ENCODE measurements around the gene PMEPA1. TPM values are rescaled to one million over a fixed set of nuclear protein-coding genes. Genes with fewer than 3 reads are reported as not detected.

PMEPA1 gene
- polyA plus RNA-seq, 2 of the 4 experiments (the other 2 are of a cell fraction), result 131 to 147 TPM

DNA sequence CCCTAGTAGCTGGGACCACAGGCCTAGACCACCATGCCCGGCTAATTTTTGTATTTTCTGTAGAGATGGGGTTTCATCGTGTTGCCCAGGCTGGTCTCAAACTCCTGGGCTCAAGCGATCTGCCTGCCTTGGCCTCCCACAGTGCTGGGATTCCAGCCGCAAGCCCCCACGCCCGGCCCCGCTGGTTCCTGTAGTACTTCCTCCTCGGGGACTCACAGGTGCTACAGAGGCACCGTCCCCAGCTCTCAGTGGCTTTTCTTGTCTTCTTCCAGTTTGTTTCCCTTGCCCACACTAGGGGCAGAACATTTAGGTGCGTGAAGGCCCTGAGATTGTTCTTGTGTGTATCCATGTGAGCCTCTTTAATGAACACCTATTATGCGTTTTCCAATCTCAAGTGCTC is 88.8 kb downstream of the PMEPA1 start (continued):
- TF ChIP-seq, protein P1, sequence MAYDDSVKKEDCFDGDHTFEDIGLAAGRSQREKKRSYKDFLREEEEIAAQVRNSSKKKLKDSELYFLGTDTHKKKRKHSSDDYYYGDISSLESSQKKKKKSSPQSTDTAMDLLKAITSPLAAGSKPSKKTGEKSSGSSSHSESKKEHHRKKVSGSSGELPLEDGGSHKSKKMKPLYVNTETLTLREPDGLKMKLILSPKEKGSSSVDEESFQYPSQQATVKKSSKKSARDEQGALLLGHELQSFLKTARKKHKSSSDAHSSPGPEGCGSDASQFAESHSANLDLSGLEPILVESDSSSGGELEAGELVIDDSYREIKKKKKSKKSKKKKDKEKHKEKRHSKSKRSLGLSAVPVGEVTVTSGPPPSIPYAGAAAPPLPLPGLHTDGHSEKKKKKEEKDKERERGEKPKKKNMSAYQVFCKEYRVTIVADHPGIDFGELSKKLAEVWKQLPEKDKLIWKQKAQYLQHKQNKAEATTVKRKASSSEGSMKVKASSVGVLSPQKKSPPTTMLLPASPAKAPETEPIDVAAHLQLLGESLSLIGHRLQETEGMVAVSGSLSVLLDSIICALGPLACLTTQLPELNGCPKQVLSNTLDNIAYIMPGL (CRISPR knock-in tag; IDR thresholded peaks at IDR 0.05; ENCODE audit: borderline replicate concordance), result no peak
- TF ChIP-seq SMC3 (IDR thresholded peaks at IDR 0.05), result no peak
- TF ChIP-seq, protein P2, sequence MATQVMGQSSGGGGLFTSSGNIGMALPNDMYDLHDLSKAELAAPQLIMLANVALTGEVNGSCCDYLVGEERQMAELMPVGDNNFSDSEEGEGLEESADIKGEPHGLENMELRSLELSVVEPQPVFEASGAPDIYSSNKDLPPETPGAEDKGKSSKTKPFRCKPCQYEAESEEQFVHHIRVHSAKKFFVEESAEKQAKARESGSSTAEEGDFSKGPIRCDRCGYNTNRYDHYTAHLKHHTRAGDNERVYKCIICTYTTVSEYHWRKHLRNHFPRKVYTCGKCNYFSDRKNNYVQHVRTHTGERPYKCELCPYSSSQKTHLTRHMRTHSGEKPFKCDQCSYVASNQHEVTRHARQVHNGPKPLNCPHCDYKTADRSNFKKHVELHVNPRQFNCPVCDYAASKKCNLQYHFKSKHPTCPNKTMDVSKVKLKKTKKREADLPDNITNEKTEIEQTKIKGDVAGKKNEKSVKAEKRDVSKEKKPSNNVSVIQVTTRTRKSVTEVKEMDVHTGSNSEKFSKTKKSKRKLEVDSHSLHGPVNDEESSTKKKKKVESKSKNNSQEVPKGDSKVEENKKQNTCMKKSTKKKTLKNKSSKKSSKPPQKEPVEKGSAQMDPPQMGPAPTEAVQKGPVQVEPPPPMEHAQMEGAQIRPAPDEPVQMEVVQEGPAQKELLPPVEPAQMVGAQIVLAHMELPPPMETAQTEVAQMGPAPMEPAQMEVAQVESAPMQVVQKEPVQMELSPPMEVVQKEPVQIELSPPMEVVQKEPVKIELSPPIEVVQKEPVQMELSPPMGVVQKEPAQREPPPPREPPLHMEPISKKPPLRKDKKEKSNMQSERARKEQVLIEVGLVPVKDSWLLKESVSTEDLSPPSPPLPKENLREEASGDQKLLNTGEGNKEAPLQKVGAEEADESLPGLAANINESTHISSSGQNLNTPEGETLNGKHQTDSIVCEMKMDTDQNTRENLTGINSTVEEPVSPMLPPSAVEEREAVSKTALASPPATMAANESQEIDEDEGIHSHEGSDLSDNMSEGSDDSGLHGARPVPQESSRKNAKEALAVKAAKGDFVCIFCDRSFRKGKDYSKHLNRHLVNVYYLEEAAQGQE (IDR thresholded peaks at IDR 0.05), result no peak
- no peak for TF ChIP-seq MAZ (IDR thresholded peaks at IDR 0.05; ENCODE audit: borderline replicate concordance, low read depth, low read length)
- TF ChIP-seq MYC (IDR thresholded peaks at IDR 0.05; ENCODE audit: borderline replicate concordance, low read length), result no peak
- TF ChIP-seq RFX5 (IDR thresholded peaks at IDR 0.05), result no peak
- TF ChIP-seq SREBF2 (IDR thresholded peaks at IDR 0.05), result no peak
- TF ChIP-seq JUN (IDR thresholded peaks at IDR 0.05), result no peak

DNA sequence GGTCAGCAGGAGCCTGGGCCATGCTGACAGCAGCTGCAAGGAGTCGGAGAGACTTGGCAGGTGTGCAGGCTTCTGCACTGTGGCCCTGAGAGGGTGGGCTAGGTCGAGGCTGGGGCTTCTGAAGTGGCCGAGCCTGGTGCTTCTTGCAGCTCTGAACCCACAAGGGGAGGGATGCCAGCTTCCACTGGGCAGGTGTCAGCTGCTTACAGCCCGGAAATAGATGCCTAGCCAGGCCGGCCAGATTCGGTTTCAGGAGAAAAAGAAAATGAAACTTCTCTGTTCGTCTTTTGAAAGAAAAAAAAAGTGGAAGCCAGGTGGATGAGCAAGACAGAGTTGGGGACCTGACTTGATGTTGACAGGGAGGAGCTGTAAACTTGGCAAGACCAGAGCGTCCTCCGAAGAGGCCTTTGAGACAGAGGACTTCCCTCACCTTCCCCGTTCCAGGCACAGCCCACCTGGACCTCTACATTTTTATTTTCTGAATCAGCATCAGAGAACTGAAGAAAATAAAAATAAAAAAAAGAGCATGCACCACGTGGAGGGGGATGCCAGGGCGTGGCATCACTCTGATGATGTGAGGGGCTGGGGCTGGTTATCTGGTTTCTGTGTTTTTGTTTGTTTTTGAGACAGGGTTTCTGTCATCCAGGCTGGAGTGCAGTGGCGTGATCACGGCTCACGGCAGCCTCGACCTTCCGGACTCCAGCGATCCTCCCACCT is 89.4 kb downstream of the PMEPA1 start, which contains the start of gene ZBP1:
Gene ZBP1 (minus strand): TSS at position 153 of the 717 bp plus-strand sequence. CDS start 131 bp downstream, at position 22.
- H3K27ac ChIP-seq, result peak within 1 kb of the TSS in 1 of 2 experiments; percentile 55; a peak in 2 of 6 replicates
- H3K4me3 ChIP-seq, result no peak within 1 kb of the TSS
- 72% methylated on average over 18 of the region's 18 CpGs for WGBS (ENCODE audit: missing lambda C conversion rate)
- no peak within 1 kb of the TSS for H3K4me2 ChIP-seq
- H3K4me1 ChIP-seq, result peaks cover 28% of the 10 kb centered on the region
- DNase-seq (ENCODE audit: low read depth in 1 of 2, low spot score in 1 of 2), result no peak
- CTCF ChIA-PET, result interaction anchor here (0.7 to 8.7 kb wide), 9 partner anchors 11 to 1835 kb away, joined by 3 to 109 read pairs (median 6); no protein-coding TSS in a partner anchor
- no peak for TF ChIP-seq HEYL (CRISPR knock-in tag; IDR thresholded peaks at IDR 0.05)
- TF ChIP-seq NPAS2 (CRISPR knock-in tag; IDR thresholded peaks at IDR 0.05; ENCODE audit: borderline replicate concordance), result no peak
- no peak for TF ChIP-seq RAD21 (conservative IDR thresholded peaks at IDR 0.05 in 1 of 2, IDR thresholded peaks at IDR 0.05 in 1 of 2)
- TF ChIP-seq MAZ (IDR thresholded peaks at IDR 0.05; ENCODE audit: borderline replicate concordance, low read depth, low read length), result no peak
- TF ChIP-seq, protein P3, sequence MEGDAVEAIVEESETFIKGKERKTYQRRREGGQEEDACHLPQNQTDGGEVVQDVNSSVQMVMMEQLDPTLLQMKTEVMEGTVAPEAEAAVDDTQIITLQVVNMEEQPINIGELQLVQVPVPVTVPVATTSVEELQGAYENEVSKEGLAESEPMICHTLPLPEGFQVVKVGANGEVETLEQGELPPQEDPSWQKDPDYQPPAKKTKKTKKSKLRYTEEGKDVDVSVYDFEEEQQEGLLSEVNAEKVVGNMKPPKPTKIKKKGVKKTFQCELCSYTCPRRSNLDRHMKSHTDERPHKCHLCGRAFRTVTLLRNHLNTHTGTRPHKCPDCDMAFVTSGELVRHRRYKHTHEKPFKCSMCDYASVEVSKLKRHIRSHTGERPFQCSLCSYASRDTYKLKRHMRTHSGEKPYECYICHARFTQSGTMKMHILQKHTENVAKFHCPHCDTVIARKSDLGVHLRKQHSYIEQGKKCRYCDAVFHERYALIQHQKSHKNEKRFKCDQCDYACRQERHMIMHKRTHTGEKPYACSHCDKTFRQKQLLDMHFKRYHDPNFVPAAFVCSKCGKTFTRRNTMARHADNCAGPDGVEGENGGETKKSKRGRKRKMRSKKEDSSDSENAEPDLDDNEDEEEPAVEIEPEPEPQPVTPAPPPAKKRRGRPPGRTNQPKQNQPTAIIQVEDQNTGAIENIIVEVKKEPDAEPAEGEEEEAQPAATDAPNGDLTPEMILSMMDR (IDR thresholded peaks at IDR 0.05), result no peak
- TF ChIP-seq, protein P4, sequence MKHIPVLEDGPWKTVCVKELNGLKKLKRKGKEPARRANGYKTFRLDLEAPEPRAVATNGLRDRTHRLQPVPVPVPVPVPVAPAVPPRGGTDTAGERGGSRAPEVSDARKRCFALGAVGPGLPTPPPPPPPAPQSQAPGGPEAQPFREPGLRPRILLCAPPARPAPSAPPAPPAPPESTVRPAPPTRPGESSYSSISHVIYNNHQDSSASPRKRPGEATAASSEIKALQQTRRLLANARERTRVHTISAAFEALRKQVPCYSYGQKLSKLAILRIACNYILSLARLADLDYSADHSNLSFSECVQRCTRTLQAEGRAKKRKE (CRISPR knock-in tag; IDR thresholded peaks at IDR 0.05; ENCODE audit: low read depth), result no peak
- no peak for TF ChIP-seq CEBPB (IDR thresholded peaks at IDR 0.05)
- no peak for TF ChIP-seq RFX5 (IDR thresholded peaks at IDR 0.05)
- FAIRE-seq, result no peak
- POLR2A ChIA-PET, result no interaction called here
- peaks cover 5% of the 10 kb centered on the region; the same call in 2 of the 3 replicates for H3K9me3 ChIP-seq
- ATAC-seq, result no peak

Measured in A549 (cell line).